Measurements from ENCODE around the gene SH3YL1.

The SH3YL1 gene

DNA sequence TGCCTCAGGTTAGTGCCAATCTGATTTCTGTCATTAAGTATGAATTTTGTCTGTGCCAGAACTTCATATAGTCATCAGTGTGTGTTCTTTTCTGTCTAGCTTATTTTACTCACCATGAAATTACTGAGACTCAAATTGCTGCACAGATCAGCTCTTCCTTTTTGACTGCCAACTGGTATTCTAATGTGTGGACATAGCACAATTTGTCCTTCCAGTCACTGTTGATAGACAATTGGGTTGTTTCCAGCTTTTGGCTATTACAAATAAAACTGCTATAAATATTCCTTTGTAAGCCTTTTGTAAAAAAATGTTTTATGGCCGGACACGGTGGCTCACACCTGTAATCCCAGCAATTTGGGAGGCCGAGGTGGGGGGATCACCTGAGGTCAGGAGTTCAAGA lies 7.7 kb downstream of the SH3YL1 start:
- WGBS, 2 experiments (ENCODE audit: insufficient coverage in 2 of 2): no CpG with 5 or more reads among the region's 3 CpGs
- H3K4me3 ChIP-seq (ENCODE audit: extremely low read depth, insufficient read depth, low read length, poor library complexity, severe bottlenecking): no peak overlapping the region
- peaks cover 14% of the 10 kb centered on the region for H3K36me3 ChIP-seq (ENCODE audit: control insufficient read depth, insufficient read depth, low read length)
- H3K4me1 ChIP-seq (ENCODE audit: control insufficient read depth, insufficient read depth, low read length, poor library complexity, severe bottlenecking): no peaks in the 10 kb centered on the region
- H3K9me3 ChIP-seq (ENCODE audit: control insufficient read depth, low read length): peaks cover 19% of the 10 kb centered on the region
- no peak overlapping the region for H3K27ac ChIP-seq (ENCODE audit: low read depth, low read length, severe bottlenecking)

DNA sequence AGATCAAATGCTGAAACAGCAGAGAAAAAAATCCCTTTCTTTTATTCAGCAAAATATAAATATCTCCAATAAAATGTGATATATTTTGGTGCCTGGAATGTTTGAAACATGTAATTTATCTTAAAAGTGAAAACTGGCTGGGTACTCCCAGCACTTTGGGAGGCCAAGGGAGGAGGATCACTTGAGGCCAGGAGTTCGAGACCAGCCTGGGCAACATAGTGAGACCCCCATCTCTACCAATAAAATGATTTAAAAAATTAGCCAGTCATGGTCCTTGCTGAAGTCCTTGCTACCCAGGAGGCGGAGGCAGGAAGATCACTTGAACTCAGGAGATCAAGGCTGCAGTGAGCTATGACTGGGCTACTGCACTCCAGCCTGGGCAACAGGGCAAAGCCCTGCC lies 8.6 kb downstream of the SH3YL1 start:
- WGBS, 2 experiments (ENCODE audit: insufficient coverage in 2 of 2): 70 to 100% methylated on average over 1 of the region's 2 CpGs
- no peak overlapping the region for H3K4me3 ChIP-seq (ENCODE audit: extremely low read depth, insufficient read depth, low read length, poor library complexity, severe bottlenecking)
- H3K9me3 ChIP-seq (ENCODE audit: control insufficient read depth, low read length): peaks cover 15% of the 10 kb centered on the region
- H3K36me3 ChIP-seq (ENCODE audit: control insufficient read depth, insufficient read depth, low read length): peaks cover 5% of the 10 kb centered on the region
- no peak overlapping the region for H3K27ac ChIP-seq (ENCODE audit: low read depth, low read length, severe bottlenecking)
- no peaks in the 10 kb centered on the region for H3K4me1 ChIP-seq (ENCODE audit: control insufficient read depth, insufficient read depth, low read length, poor library complexity, severe bottlenecking)

DNA sequence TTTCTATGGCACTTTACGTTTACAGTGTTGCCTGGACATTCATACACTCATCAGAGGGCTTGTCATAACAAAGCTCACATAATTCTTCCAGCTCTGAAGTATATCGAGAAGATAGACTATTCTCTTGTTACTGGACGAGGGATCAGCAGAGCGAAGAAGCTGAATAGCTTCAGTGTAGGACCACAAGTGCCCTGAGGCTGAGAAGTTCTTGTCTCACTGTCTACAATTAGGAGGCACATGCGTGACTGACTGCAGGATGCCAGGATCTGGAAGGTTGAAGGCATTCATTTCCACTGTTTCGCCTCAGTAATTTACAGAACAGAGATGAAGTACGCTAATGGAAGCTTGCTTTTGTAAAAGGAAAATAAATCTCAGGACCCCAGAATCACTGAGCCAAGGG lies 9.6 kb downstream of the SH3YL1 start:
- H3K27ac ChIP-seq (ENCODE audit: low read depth, low read length, severe bottlenecking): no peak overlapping the region
- 83 to 89% methylated on average over 5 to 6 of the region's 7 CpGs for WGBS, 2 experiments (ENCODE audit: insufficient coverage in 2 of 2)
- H3K4me3 ChIP-seq (ENCODE audit: extremely low read depth, insufficient read depth, low read length, poor library complexity, severe bottlenecking): no peak overlapping the region
- peaks cover 5% of the 10 kb centered on the region for H3K36me3 ChIP-seq (ENCODE audit: control insufficient read depth, insufficient read depth, low read length)
- H3K4me1 ChIP-seq (ENCODE audit: control insufficient read depth, insufficient read depth, low read length, poor library complexity, severe bottlenecking): no peaks in the 10 kb centered on the region
- H3K9me3 ChIP-seq (ENCODE audit: control insufficient read depth, low read length): peaks cover 15% of the 10 kb centered on the region

DNA sequence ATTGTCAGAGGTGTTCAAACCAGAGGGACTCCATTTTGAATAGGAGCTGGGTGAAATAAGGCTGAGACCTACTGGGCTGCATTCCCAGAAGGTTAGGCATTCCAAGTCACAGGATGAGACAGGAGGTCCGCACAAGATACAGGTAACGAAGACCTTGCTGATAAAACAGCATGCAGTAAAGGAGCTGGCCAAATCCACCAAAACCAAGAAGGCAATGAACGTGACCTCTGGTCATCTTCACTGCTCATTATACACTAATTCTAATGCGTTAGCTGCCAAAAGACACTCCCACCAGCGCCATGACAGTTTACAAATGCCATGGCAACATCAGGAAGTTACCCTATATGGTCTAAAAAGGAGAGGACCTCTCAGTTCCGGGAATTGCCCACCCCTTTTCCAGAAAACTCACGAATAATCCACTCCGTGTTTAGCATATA lies 10.6 kb downstream of the SH3YL1 start:
- H3K9me3 ChIP-seq (ENCODE audit: control insufficient read depth, low read length): peaks cover 7% of the 10 kb centered on the region
- H3K36me3 ChIP-seq (ENCODE audit: control insufficient read depth, insufficient read depth, low read length): no peaks in the 10 kb centered on the region
- H3K4me3 ChIP-seq (ENCODE audit: extremely low read depth, insufficient read depth, low read length, poor library complexity, severe bottlenecking): no peak overlapping the region
- WGBS, 2 experiments (ENCODE audit: insufficient coverage in 2 of 2): 80 to 87% methylated on average over 1 to 3 of the region's 8 CpGs
- no peaks in the 10 kb centered on the region for H3K4me1 ChIP-seq (ENCODE audit: control insufficient read depth, insufficient read depth, low read length, poor library complexity, severe bottlenecking)
- no peak overlapping the region for H3K27ac ChIP-seq (ENCODE audit: low read depth, low read length, severe bottlenecking)

DNA sequence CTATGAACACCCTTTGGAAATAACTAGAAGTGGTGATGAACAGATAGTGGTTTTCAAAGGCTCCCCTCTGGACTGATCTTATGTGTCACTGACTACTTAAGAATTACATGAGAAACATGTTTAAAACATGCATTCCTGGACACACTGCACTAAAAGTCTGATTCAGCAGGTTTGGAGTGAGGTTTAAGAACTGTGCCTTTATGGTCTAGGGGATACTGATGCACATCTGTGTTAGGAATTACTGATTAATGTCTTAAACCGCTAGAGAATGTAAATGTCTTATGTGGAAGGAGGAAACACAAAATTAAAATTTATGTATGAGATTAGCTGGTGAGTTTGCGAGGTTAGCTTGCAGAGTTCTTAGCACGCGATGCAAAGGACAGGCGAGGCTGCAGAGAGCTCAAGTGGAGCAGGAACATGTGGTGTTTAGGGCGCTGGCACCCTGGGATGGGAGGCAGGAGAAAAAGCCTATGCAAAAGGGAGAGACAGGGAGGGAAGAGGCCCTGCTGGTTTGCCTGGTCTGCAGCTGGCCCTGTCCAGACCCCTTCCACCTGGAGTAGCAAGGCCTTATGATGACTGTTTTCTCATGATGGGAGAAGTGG lies 11.7 kb downstream of the SH3YL1 start:
- WGBS, 2 experiments (ENCODE audit: insufficient coverage in 2 of 2): 94% methylated on average over 5 to 6 of the region's 6 CpGs
- H3K4me3 ChIP-seq (ENCODE audit: extremely low read depth, insufficient read depth, low read length, poor library complexity, severe bottlenecking): no peak overlapping the region
- H3K36me3 ChIP-seq (ENCODE audit: control insufficient read depth, insufficient read depth, low read length): no peaks in the 10 kb centered on the region
- H3K9me3 ChIP-seq (ENCODE audit: control insufficient read depth, low read length): no peaks in the 10 kb centered on the region
- no peak overlapping the region for H3K27ac ChIP-seq (ENCODE audit: low read depth, low read length, severe bottlenecking)
- no peaks in the 10 kb centered on the region for H3K4me1 ChIP-seq (ENCODE audit: control insufficient read depth, insufficient read depth, low read length, poor library complexity, severe bottlenecking)

DNA sequence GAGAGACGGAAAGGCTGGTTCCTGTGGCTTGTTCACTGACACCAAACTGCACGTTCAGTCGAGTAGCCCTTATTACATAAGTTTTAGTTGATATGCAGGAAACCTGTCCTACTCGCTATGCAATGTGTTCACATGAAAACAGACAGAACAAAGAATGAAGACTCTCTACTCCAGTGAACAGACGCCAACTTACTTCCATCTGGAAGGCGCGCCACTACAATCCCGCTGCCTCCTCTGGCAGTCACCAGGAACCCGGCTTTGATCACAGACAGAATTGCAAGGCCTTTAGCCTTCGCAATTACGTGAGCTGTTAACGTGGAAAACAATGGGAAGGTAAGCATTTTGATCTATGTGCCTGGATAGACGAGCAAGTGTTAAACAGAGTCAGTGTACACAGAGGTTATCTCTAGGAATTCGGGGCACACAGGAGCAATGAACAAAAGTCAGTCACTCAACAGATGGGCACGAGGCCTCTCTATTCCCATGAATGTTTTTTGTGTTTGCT lies 14.2 kb downstream of the SH3YL1 start:
- 90 to 95% methylated on average over 13 to 14 of the region's 15 CpGs for WGBS, 2 experiments (ENCODE audit: insufficient coverage in 2 of 2)
- Histone ChIP-seq H3K4me3 (ENCODE audit: extremely low read depth, insufficient read depth, low read length, poor library complexity, severe bottlenecking) (no peak overlapping the region), H3K36me3 (ENCODE audit: control insufficient read depth, insufficient read depth, low read length) (peaks cover 5% of the 10 kb centered on the region), H3K27ac (ENCODE audit: low read depth, low read length, severe bottlenecking) (no peak overlapping the region), H3K9me3 (ENCODE audit: control insufficient read depth, low read length) (no peaks in the 10 kb centered on the region), H3K4me1 (ENCODE audit: control insufficient read depth, insufficient read depth, low read length, poor library complexity, severe bottlenecking) (no peaks in the 10 kb centered on the region)

DNA sequence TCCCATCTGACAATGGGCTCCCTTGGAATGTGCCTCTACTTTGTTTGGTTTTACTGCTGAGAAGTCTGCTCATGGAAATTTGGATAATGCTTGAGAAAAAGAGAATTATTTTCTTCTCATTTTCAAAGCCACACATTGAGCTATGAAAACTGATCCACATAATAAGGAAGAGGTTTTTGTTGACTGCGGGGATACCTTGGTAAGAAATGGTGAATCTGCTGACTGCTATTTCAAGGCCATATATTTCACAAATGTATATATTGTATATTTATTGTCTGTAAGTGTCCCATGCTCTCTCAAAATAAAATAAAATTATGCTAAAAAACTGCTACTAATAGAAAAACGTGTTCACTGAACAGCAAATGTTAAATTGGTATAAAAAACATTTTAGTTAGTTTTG lies 15.1 kb downstream of the SH3YL1 start:
- Histone ChIP-seq H3K4me3 (ENCODE audit: extremely low read depth, insufficient read depth, low read length, poor library complexity, severe bottlenecking) (no peak overlapping the region), H3K4me1 (ENCODE audit: control insufficient read depth, insufficient read depth, low read length, poor library complexity, severe bottlenecking) (no peaks in the 10 kb centered on the region), H3K27ac (ENCODE audit: low read depth, low read length, severe bottlenecking) (no peak overlapping the region), H3K36me3 (ENCODE audit: control insufficient read depth, insufficient read depth, low read length) (peaks cover 5% of the 10 kb centered on the region), H3K9me3 (ENCODE audit: control insufficient read depth, low read length) (no peaks in the 10 kb centered on the region)
- WGBS, 2 experiments (ENCODE audit: insufficient coverage in 2 of 2): no CpG with 5 or more reads among the region's 2 CpGs

DNA sequence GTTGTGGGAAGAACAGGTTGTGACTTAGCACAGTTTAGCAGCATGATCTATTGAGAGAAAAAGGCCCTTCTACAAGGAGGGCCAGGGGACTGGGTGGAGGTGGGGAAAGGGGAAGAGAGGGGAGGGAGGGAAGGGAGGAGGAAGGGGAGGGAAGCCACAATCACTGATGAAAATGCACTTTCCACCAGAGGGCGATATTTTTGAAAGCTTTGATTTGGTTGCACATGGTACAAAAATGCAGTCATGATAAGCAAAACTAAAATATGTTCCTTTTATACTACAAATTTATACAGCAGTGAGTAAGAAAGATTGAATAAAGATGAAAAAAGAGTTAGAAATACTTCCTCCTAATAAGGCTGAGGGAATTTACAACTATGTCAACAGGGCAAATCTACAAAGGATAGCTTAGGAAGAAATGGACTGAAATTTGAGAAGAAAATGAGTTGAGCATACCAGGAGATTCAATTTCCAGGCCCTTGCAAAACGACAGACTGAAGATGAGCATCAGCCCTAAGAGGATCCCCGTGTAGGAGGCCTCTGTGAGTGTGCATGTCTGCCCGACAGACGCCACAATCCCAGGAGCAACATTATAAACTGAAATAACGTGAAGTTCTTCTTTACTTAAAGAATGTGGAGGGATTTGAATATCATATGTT lies 17.2 kb downstream of the SH3YL1 start:
- WGBS, 2 experiments (ENCODE audit: insufficient coverage in 2 of 2): 17 to 77% methylated on average over 1 to 5 of the region's 6 CpGs
- H3K4me1 ChIP-seq (ENCODE audit: control insufficient read depth, insufficient read depth, low read length, poor library complexity, severe bottlenecking): no peaks in the 10 kb centered on the region
- no peak overlapping the region for H3K27ac ChIP-seq (ENCODE audit: low read depth, low read length, severe bottlenecking)
- no peak overlapping the region for H3K4me3 ChIP-seq (ENCODE audit: extremely low read depth, insufficient read depth, low read length, poor library complexity, severe bottlenecking)
- H3K36me3 ChIP-seq (ENCODE audit: control insufficient read depth, insufficient read depth, low read length): peaks cover 5% of the 10 kb centered on the region
- no peaks in the 10 kb centered on the region for H3K9me3 ChIP-seq (ENCODE audit: control insufficient read depth, low read length)

DNA sequence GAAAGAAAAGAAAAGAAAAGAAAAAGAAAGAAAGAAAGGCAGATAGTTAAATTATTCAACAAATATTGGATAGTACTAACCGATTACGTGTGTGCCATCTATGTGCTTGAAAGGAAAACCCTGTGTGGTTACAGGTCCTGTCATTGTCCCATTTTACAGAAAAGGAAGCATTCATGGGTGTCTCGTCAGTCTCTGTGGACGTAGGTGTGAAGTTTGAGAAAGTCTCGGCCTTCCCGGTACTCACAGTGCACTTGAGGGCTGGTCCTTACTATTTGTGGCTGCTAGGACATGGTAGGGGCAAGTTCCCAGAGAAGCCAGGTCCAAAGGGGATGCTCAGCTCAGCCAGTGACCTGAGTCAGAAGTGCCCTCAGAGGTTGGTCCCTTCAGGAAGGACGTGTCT lies 19.3 kb downstream of the SH3YL1 start:
- H3K9me3 ChIP-seq (ENCODE audit: control insufficient read depth, low read length): no peaks in the 10 kb centered on the region
- no peak overlapping the region for H3K27ac ChIP-seq (ENCODE audit: low read depth, low read length, severe bottlenecking)
- no peak overlapping the region for H3K4me3 ChIP-seq (ENCODE audit: extremely low read depth, insufficient read depth, low read length, poor library complexity, severe bottlenecking)
- 90 to 91% methylated on average over 6 to 7 of the region's 7 CpGs for WGBS, 2 experiments (ENCODE audit: insufficient coverage in 2 of 2)
- peaks cover 5% of the 10 kb centered on the region for H3K36me3 ChIP-seq (ENCODE audit: control insufficient read depth, insufficient read depth, low read length)
- H3K4me1 ChIP-seq (ENCODE audit: control insufficient read depth, insufficient read depth, low read length, poor library complexity, severe bottlenecking): no peaks in the 10 kb centered on the region

DNA sequence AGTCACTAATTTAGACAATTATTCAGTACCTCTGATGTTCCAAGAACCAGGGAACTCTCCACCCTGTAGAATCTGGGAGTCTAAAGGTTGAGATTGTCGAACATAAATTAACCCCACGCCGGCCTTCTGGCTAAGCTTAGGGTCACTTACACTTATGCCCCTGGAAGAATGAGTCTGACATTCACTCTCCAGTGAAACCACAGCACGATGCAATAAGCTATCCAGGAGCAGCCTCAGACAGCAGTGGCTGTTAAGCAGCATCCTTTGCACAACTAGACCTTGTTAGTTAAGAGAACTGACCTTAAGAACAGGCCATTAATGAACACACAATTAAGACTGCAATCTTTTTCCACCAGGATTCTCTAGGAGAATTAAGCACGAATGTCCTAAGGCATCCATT lies 25.0 kb downstream of the SH3YL1 start:
- 92 to 93% methylated on average over 4 of the region's 5 CpGs for WGBS, 2 experiments (ENCODE audit: insufficient coverage in 2 of 2)
- Histone ChIP-seq H3K4me3 (ENCODE audit: extremely low read depth, insufficient read depth, low read length, poor library complexity, severe bottlenecking) (no peak overlapping the region), H3K36me3 (ENCODE audit: control insufficient read depth, insufficient read depth, low read length) (no peaks in the 10 kb centered on the region), H3K9me3 (ENCODE audit: control insufficient read depth, low read length) (no peaks in the 10 kb centered on the region), H3K4me1 (ENCODE audit: control insufficient read depth, insufficient read depth, low read length, poor library complexity, severe bottlenecking) (no peaks in the 10 kb centered on the region), H3K27ac (ENCODE audit: low read depth, low read length, severe bottlenecking) (no peak overlapping the region)

DNA sequence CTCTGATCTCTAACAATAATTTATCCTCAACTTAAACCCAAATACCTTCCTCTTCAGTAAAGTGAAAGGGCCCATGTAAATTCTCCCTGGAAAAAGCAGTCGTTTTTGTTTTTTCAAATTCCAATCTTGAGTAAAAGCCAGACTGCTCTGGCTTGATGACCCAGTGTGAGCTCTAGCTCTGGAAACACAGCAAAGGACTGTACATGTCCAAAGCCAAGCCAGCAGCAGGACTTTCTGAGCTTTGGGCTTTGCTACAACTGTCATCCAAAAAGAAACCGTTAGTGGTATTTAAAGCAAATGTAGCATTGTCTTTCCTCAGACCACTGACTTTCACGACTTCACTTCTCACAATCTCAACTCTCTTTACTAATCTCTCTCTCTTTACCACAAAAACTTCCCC lies 25.4 kb downstream of the SH3YL1 start:
- H3K27ac ChIP-seq (ENCODE audit: low read depth, low read length, severe bottlenecking): no peak overlapping the region
- 87 to 94% methylated on average over 2 to 3 of the region's 3 CpGs for WGBS, 2 experiments (ENCODE audit: insufficient coverage in 2 of 2)
- H3K4me1 ChIP-seq (ENCODE audit: control insufficient read depth, insufficient read depth, low read length, poor library complexity, severe bottlenecking): no peaks in the 10 kb centered on the region
- no peaks in the 10 kb centered on the region for H3K36me3 ChIP-seq (ENCODE audit: control insufficient read depth, insufficient read depth, low read length)
- H3K4me3 ChIP-seq (ENCODE audit: extremely low read depth, insufficient read depth, low read length, poor library complexity, severe bottlenecking): no peak overlapping the region
- H3K9me3 ChIP-seq (ENCODE audit: control insufficient read depth, low read length): no peaks in the 10 kb centered on the region
